ENCODE results near the gene C3AR1. TPM values are rescaled to one million over a fixed set of nuclear protein-coding genes. Genes with fewer than 3 reads are reported as not detected.
"Not testable (repeated sequence)": the region's sequence is repeated elsewhere in the genome, so short reads cannot be mapped to it uniquely, and the experiment has no call there.

The C3AR1 gene
- total RNA-seq, 2 experiments from 2014 or later, result not detected

GRCh38 chr12:8075935-8076334 is 9.8 kb upstream of the C3AR1 start:
- H3K36me3 ChIP-seq (ENCODE audit: insufficient read depth, low read length), result no peaks in the 10 kb centered on the region
- no TSS peak for BruUV-seq (replicated peaks)
- no peaks in the 10 kb centered on the region for H3K9me2 ChIP-seq (ENCODE audit: insufficient read depth, low read length)
- H3K27ac ChIP-seq (ENCODE audit: low read depth, low read length, poor library complexity, severe bottlenecking), result no peak overlapping the region
- intact Hi-C loops (cut with micrococcal nuclease; ENCODE audit: unreplicated experiment), result no loop called here
- H3K9me3 ChIP-seq (ENCODE audit: low read length), result no peaks in the 10 kb centered on the region
- peaks cover 8% of the 10 kb centered on the region; the same call in 1 of the 2 replicates for H3K79me2 ChIP-seq (ENCODE audit: insufficient read depth, low read depth, low read length)
- no peak overlapping the region for H3K4me2 ChIP-seq (ENCODE audit: low read length)
- peaks cover 14% of the 10 kb centered on the region for H3K4me1 ChIP-seq (ENCODE audit: insufficient read depth, low read length, poor library complexity, severe bottlenecking)
- CTCF ChIA-PET (ENCODE audit: unreplicated experiment), result interaction anchor here (1.4 kb wide), 1 partner anchor 31 kb away, joined by 3 read pairs; no protein-coding TSS in a partner anchor
- DNase-seq (ENCODE audit: low spot score), result no peak
- no peak overlapping the region for H2AFZ ChIP-seq (ENCODE audit: low read length)
- POLR2A ChIA-PET, result no interaction called here
- no peak overlapping the region for H3K4me3 ChIP-seq (ENCODE audit: low read depth, low read length, poor library complexity, severe bottlenecking)
- no peak for TF ChIP-seq CTCF (conservative IDR thresholded peaks at IDR 0.05; ENCODE audit: low read length)
- no peak for TF ChIP-seq EZH2phosphoT487 (IDR thresholded peaks at IDR 0.05; ENCODE audit: borderline replicate concordance, low read depth, low read length)
- H4K20me1 ChIP-seq (ENCODE audit: insufficient read depth, low read length), result no peaks in the 10 kb centered on the region

- H3K9me3 ChIP-seq (ENCODE audit: low read length); H3K36me3 ChIP-seq (ENCODE audit: insufficient read depth, low read length); H3K4me1 ChIP-seq (ENCODE audit: insufficient read depth, low read length, poor library complexity, severe bottlenecking); CTCF ChIA-PET (ENCODE audit: unreplicated experiment); H3K4me3 ChIP-seq (ENCODE audit: low read depth, low read length, poor library complexity, severe bottlenecking); POLR2A ChIA-PET; intact Hi-C loops (cut with micrococcal nuclease; ENCODE audit: unreplicated experiment); DNase-seq (ENCODE audit: low spot score); BruUV-seq (replicated peaks); H4K20me1 ChIP-seq (ENCODE audit: insufficient read depth, low read length); H3K27ac ChIP-seq (ENCODE audit: low read depth, low read length, poor library complexity, severe bottlenecking); H3K4me2 ChIP-seq (ENCODE audit: low read length); H2AFZ ChIP-seq (ENCODE audit: low read length); H3K79me2 ChIP-seq (ENCODE audit: insufficient read depth, low read depth, low read length); H3K9me2 ChIP-seq (ENCODE audit: insufficient read depth, low read length): not testable (repeated sequence)
Observed at GRCh38 chr12:8071820-8072219, 5.7 kb upstream of the C3AR1 start.

GRCh38 chr12:8069582-8069981 is 3.4 kb upstream of the C3AR1 start:
- Histone ChIP-seq H3K4me3 (ENCODE audit: low read depth, low read length, poor library complexity, severe bottlenecking) (no peak overlapping the region), H3K27ac (ENCODE audit: low read depth, low read length, poor library complexity, severe bottlenecking) (no peak overlapping the region), H3K36me3 (ENCODE audit: insufficient read depth, low read length) (no peaks in the 10 kb centered on the region), H2AFZ (ENCODE audit: low read length) (no peak overlapping the region), H4K20me1 (ENCODE audit: insufficient read depth, low read length) (no peaks in the 10 kb centered on the region), H3K79me2 (ENCODE audit: insufficient read depth, low read depth, low read length) (no peaks in the 10 kb centered on the region), H3K4me2 (ENCODE audit: low read length) (no peak overlapping the region), H3K9me2 (ENCODE audit: insufficient read depth, low read length) (no peaks in the 10 kb centered on the region), H3K9me3 (ENCODE audit: low read length) (no peaks in the 10 kb centered on the region), H3K4me1 (ENCODE audit: insufficient read depth, low read length, poor library complexity, severe bottlenecking) (no peaks in the 10 kb centered on the region)
- DNase-seq (ENCODE audit: low spot score), result no peak
- no TSS peak for BruUV-seq (replicated peaks)
- intact Hi-C loops (cut with micrococcal nuclease; ENCODE audit: unreplicated experiment), result no loop called here
- TF ChIP-seq CTCF (conservative IDR thresholded peaks at IDR 0.05; ENCODE audit: low read length), result no peak
- TF ChIP-seq EZH2phosphoT487 (IDR thresholded peaks at IDR 0.05; ENCODE audit: borderline replicate concordance, low read depth, low read length), result no peak
- ChIA-PET POLR2A (interaction anchor here (1.2 kb wide), 2 partner anchors 9 to 36 kb away, joined by 3 to 6 read pairs; no protein-coding TSS in a partner anchor), CTCF (ENCODE audit: unreplicated experiment) (no interaction called here)
